Breast epithelium (tissue), 3 donors: ENCODE results near the gene RNF220.

Experiments used
- CTCF ChIP-seq, 3 donors: fragments of 450-650 bp; IDR thresholded peaks; one replicate each; pipeline ENCODE4 v1.5.1; 2016 to 2017; ENCODE audit warnings: antibody characterized with exemption in 3 of 3, mild to moderate bottlenecking in 3 of 3, moderate library complexity in 3 of 3
- POLR2AphosphoS5 ChIP-seq, 3 donors: sonication (generic); formaldehyde crosslinking; IDR thresholded peaks; one replicate each; pipeline ENCODE4 v1.6.1; 2017; ENCODE audit warnings: antibody characterized with exemption in 3 of 3

GRCh38 chr1:44553127-44553758 lies 148.2 kb downstream of the RNF220 start:
- TF ChIP-seq CTCF (IDR thresholded peaks at IDR 0.05): no peak
- no peak for TF ChIP-seq POLR2AphosphoS5 (IDR thresholded peaks at IDR 0.05)
